Measurements from ENCODE around the gene ABCC8.

Gene ABCC8

DNA sequence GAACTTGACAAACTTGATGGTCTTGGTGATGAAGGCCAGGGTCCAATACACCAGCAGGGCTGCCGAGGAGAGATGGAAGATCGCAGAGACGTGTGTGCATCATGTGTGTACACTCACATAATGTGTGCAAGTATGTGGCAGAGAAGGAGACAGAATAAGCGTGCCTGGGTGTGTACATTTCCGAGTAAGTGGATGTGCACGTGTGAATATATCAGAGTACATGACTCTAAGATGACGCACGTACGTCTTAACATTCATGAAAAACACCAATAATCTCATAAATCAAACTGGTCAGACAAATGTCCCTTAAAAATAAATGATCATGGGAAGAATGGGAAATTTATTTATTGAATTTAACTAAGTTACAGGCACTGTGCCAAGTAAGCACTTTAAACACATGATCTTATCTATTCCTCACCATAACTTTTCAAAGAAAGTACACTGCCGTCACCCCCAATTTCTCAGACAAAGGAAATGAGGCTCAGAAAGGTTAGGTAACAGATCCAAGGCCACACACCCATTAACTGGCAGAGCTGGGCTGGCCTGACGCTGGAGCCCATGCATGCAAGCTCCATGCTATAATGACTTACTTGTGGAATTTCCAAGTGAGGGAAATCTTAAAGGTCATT, 13.0 kb downstream of the ABCC8 start:
- DNase-seq (ENCODE audit: extremely low read depth, low read depth): no peak
- no peak overlapping the region for H3K4me3 ChIP-seq (replicated peaks; ENCODE audit: low read depth, low read length)
- TF ChIP-seq, protein P1, sequence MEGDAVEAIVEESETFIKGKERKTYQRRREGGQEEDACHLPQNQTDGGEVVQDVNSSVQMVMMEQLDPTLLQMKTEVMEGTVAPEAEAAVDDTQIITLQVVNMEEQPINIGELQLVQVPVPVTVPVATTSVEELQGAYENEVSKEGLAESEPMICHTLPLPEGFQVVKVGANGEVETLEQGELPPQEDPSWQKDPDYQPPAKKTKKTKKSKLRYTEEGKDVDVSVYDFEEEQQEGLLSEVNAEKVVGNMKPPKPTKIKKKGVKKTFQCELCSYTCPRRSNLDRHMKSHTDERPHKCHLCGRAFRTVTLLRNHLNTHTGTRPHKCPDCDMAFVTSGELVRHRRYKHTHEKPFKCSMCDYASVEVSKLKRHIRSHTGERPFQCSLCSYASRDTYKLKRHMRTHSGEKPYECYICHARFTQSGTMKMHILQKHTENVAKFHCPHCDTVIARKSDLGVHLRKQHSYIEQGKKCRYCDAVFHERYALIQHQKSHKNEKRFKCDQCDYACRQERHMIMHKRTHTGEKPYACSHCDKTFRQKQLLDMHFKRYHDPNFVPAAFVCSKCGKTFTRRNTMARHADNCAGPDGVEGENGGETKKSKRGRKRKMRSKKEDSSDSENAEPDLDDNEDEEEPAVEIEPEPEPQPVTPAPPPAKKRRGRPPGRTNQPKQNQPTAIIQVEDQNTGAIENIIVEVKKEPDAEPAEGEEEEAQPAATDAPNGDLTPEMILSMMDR (IDR thresholded peaks at IDR 0.05; ENCODE audit: low read depth, low read length, missing control alignments): no peak

DNA sequence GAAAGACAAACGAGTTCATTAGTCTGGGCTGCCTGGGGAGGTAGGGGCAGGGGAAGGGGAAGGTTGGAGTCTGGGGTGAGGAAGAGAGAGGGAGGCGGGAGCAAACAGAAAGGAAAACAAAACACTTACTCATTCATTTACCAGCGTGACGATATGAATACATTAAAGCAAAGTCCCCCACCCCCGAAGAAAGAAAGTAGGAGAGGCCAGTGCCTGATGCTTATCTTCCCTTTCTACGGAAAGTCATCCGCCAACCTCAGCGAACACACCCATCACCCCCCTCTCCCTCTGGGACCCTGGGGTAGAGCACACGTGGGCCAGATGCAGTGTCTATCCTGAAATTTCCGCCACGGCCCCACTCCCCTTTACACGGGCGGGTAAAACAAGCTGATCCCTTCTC, 13.7 kb downstream of the ABCC8 start:
- H3K4me3 ChIP-seq (replicated peaks; ENCODE audit: low read depth, low read length): no peak overlapping the region
- TF ChIP-seq, protein P1 (IDR thresholded peaks at IDR 0.05; ENCODE audit: low read depth, low read length, missing control alignments): no peak
- DNase-seq (ENCODE audit: extremely low read depth, low read depth): no peak

DNA sequence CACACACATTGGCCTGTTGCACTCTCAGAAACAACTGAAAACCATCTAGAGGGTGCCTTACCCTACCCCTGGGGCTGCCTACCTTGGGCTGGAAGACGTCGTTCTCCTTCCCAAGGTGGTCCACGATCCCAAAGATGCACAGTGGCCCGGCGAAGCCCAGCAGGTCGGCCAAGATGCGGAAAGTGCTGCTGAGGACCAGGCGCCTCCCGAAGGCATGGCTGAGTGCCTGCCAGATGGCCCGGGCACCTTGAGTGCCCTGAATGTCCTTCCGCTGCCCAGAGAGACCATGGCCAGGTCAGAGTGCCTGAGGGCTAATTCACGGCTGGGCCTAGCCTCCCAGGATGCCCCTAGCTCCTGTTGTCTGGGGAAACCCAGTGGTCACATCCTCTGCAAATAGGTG, 16.2 kb downstream of the ABCC8 start:
- TF ChIP-seq, protein P1 (IDR thresholded peaks at IDR 0.05; ENCODE audit: low read depth, low read length, missing control alignments): no peak
- no peak overlapping the region for H3K4me3 ChIP-seq (replicated peaks; ENCODE audit: low read depth, low read length)
- no peak for DNase-seq (ENCODE audit: extremely low read depth, low read depth)

DNA sequence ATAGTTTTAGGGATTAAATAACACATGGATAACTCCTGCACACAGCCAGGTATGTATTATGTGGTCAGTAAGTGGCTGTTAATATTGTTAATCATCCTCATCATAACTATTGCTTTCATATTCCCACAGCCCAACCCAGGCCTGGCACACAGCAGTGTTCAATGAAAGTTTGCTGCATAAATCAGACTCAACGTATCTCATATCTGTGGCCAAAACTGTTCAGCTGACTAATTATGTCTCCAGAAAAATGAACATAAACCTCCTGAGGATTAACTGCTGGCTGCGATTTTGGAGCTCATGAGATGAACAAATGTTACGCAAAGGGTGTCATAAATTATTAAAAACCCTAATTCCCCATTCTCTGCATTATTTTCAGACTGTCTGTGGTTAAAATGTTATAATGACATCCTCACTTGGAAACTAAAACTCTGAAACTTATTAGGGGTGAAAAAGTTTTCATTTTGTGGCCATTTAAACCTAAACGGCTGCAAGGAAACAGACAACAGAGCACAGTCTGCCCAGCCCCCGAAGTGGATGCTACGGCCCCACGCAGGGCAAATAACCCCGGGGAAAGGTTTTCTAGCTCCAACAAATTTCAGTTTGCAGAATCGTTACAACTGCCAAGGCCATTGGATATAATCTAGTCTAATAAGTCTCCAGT, 17.3 kb downstream of the ABCC8 start:
- no peak overlapping the region for H3K4me3 ChIP-seq (replicated peaks; ENCODE audit: low read depth, low read length)
- DNase-seq (ENCODE audit: extremely low read depth, low read depth): no peak
- TF ChIP-seq, protein P1 (IDR thresholded peaks at IDR 0.05; ENCODE audit: low read depth, low read length, missing control alignments): no peak

DNA sequence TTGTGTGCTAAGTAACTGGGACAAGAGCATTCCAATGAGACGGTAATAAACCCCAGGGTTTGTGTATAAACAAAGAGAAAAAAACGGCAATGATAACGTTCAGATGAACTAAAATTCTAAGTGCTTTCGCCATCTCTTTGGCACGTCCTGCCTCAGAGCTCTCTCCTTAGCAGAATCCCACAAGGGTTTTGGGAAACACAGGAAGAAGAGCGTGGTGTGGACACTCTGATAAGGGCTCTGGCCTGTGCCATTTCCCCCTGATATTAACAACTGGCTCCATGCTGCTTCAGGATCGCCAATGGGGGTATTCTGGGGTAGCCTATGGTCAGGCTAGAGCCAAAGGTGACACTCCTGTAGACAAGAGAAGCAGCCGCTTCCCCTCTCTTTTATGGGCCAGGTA, 18.4 kb downstream of the ABCC8 start:
- DNase-seq (ENCODE audit: extremely low read depth, low read depth): no peak
- no peak overlapping the region for H3K4me3 ChIP-seq (replicated peaks; ENCODE audit: low read depth, low read length)
- TF ChIP-seq, protein P1 (IDR thresholded peaks at IDR 0.05; ENCODE audit: low read depth, low read length, missing control alignments): no peak

DNA sequence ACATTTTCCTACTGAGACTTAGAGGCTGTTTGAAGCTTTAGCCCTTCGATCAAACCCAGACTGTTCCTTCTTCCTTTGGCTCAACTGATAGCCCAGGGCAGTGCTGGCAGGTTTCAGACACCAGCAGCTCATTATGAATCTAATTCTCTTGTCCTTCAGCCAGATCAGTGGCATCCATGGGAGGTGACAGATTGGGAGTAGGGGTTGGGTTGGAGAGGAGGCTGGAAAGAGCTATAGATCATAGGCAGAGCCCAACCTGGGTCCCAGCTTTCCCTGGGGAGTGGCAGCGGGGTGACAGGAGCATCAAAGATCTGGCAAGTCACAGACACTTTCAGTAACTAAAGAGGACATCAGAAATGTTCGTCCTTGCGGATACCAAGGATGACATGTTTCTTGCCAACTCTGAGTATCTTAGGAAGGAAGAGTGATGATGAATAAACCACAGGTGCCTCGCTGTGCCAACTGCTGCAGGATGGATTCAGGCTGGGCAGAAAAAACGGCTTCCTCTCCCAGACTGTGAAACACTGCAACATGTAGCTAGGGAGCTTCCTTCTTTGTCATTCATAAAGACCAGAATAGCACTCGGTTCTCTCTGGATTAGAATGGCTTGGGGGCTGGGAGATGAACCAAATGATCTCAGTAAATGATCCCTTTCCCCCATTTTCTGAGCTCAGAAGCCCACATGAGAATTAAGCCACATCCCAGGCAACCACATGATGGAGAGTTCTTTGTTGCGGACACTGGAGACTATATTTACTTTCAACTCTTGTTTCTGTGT, 19.1 kb downstream of the ABCC8 start:
- H3K4me3 ChIP-seq (replicated peaks; ENCODE audit: low read depth, low read length): no peak overlapping the region
- TF ChIP-seq, protein P1 (IDR thresholded peaks at IDR 0.05; ENCODE audit: low read depth, low read length, missing control alignments): no peak
- no peak for DNase-seq (ENCODE audit: extremely low read depth, low read depth)
